ENCODE measurements around the gene MCCD1. TPM values are rescaled to one million over a fixed set of nuclear protein-coding genes. Genes with fewer than 3 reads are reported as not detected.
"Not testable (repeated sequence)": the region's sequence is repeated elsewhere in the genome, so short reads cannot be mapped to it uniquely, and the experiment has no call there.

The MCCD1 gene
- not detected for total RNA-seq
- long read RNA-seq = 0 reads

GRCh38 chr6:31528821-31529328, at the start of gene MCCD1:
MCCD1 (plus strand) TSS chr6:31528962; CDS start chr6:31529015, 53 bp downstream.
- ATAC-seq = peak; percentile 27 to 28
- intact Hi-C loops (cut with DNase I) = no loop called here
- no peak for DNase-seq

- ATAC-seq (no peak), DNase-seq (no peak)
- intact Hi-C loops (cut with DNase I) = no loop called here
Measured at GRCh38 chr6:31479151-31479932, 49.4 kb upstream of the MCCD1 start.

GRCh38 chr6:31479933-31480535, 48.7 kb upstream of the MCCD1 start:
- ATAC-seq (no peak), DNase-seq (no peak)
- intact Hi-C loops (cut with DNase I) = no loop called here

- no peak for ATAC-seq
- DNase-seq = no peak
- intact Hi-C loops (cut with DNase I) = no loop called here
Measured at GRCh38 chr6:31480574-31480973, 48.2 kb upstream of the MCCD1 start.

- ATAC-seq = no peak
- DNase-seq = no peak
- intact Hi-C loops (cut with DNase I) = no loop called here
Measured at GRCh38 chr6:31483392-31483791, 45.4 kb upstream of the MCCD1 start.

GRCh38 chr6:31485055-31485454, 43.7 kb upstream of the MCCD1 start:
- intact Hi-C loops (cut with DNase I) = no loop called here
- ATAC-seq (no peak), DNase-seq (no peak)

- DNase-seq = not testable (repeated sequence)
- ATAC-seq = peak; percentile 41 to 57
Measured at GRCh38 chr6:31486065-31486837, 42.5 kb upstream of the MCCD1 start.

GRCh38 chr6:31487674-31488073, 41.1 kb upstream of the MCCD1 start:
- ATAC-seq; DNase-seq; intact Hi-C loops (cut with DNase I): not testable (repeated sequence)

More at GRCh38 chr6:31486065-31486837, 42.5 kb upstream of the MCCD1 start:
- intact Hi-C loops (cut with DNase I) = not testable (repeated sequence)

- intact Hi-C loops (cut with DNase I) = no loop called here
- DNase-seq (no peak), ATAC-seq (no peak)
Measured at GRCh38 chr6:31489086-31489485, 39.7 kb upstream of the MCCD1 start.

- intact Hi-C loops (cut with DNase I) = loop anchor here in 1 of 2 donors (5.0 kb wide), 1 partner anchor 107 kb away; no protein-coding TSS in a partner anchor
- ATAC-seq (no peak), DNase-seq (no peak)
Measured at GRCh38 chr6:31490115-31490873, 38.5 kb upstream of the MCCD1 start.

- not testable (repeated sequence) for ATAC-seq, DNase-seq
- intact Hi-C loops (cut with DNase I) = loop anchor here in 1 of 2 donors (5.0 kb wide), 1 partner anchor 104 kb away; no protein-coding TSS in a partner anchor
Measured at GRCh38 chr6:31493550-31493874, 35.2 kb upstream of the MCCD1 start.

- peak; percentile 76 to 82 for ATAC-seq
- peak; percentile 86 for DNase-seq
- intact Hi-C loops (cut with DNase I) = loop anchor here in 1 of 2 donors (5.0 kb wide), 1 partner anchor 103 kb away; no protein-coding TSS in a partner anchor
Measured at GRCh38 chr6:31493875-31494694, 34.7 kb upstream of the MCCD1 start.

- DNase-seq (no peak), ATAC-seq (no peak)
- intact Hi-C loops (cut with DNase I) = loop anchor here in 1 of 2 donors (5.0 kb wide), 1 partner anchor 47 kb away; the partner anchor contains the start of gene DDX39B
Measured at GRCh38 chr6:31495580-31495979, 33.2 kb upstream of the MCCD1 start.

- intact Hi-C loops (cut with DNase I) = loop anchor here in 1 of 2 donors (5.0 kb wide), 1 partner anchor 45 kb away; the partner anchor contains the start of gene DDX39B
- DNase-seq, ATAC-seq: not testable (repeated sequence)
Measured at GRCh38 chr6:31496826-31497225, 31.9 kb upstream of the MCCD1 start.

- intact Hi-C loops (cut with DNase I) = loop anchor here in 1 of 2 donors (5.0 kb wide), 1 partner anchor 44 kb away; the partner anchor contains the start of gene DDX39B
- peak; percentile 68 to 80 for ATAC-seq
- peak; percentile 84 for DNase-seq
Measured at GRCh38 chr6:31497531-31498476, 31.0 kb upstream of the MCCD1 start, which contains the start of gene MICB. MICB (plus strand) TSS chr6:31498145; CDS start chr6:31498194, 49 bp downstream.

- DNase-seq = no peak
- intact Hi-C loops (cut with DNase I) = loop anchor here in 1 of 2 donors (5.0 kb wide), 1 partner anchor 44 kb away; the partner anchor contains the start of gene DDX39B
- no peak for ATAC-seq
Measured at GRCh38 chr6:31498748-31499147, 30.0 kb upstream of the MCCD1 start.

Data from left cardiac atrium (tissue), 4 donors.